Epithelial cell of esophagus (primary cell): Measurements from ENCODE around the gene SLC22A23.

Experiments used
- DNase-seq: peaks from one replicate; pipeline ENCODE4 v3.0.0; 2010; ENCODE audit warnings: low read depth
- H3K4me3 ChIP-seq: 2 replicates; pipeline ENCODE4 v1.5.1; 2011; ENCODE audit warnings: mild to moderate bottlenecking, low read length, control low read depth
- TF ChIP-seq, protein P1 (sequence below): IDR thresholded peaks from 2 replicates; pipeline ENCODE4 v1.5.1; 2011; ENCODE audit warnings: low read depth, mild to moderate bottlenecking, low read length, control low read depth, inconsistent platforms; ENCODE audit not compliant: insufficient read depth; ENCODE audit errors: missing control alignments

SLC22A23 gene

GRCh38 chr6:3267162-3267561, 189.7 kb downstream of the SLC22A23 start:
- TF ChIP-seq, protein P1, sequence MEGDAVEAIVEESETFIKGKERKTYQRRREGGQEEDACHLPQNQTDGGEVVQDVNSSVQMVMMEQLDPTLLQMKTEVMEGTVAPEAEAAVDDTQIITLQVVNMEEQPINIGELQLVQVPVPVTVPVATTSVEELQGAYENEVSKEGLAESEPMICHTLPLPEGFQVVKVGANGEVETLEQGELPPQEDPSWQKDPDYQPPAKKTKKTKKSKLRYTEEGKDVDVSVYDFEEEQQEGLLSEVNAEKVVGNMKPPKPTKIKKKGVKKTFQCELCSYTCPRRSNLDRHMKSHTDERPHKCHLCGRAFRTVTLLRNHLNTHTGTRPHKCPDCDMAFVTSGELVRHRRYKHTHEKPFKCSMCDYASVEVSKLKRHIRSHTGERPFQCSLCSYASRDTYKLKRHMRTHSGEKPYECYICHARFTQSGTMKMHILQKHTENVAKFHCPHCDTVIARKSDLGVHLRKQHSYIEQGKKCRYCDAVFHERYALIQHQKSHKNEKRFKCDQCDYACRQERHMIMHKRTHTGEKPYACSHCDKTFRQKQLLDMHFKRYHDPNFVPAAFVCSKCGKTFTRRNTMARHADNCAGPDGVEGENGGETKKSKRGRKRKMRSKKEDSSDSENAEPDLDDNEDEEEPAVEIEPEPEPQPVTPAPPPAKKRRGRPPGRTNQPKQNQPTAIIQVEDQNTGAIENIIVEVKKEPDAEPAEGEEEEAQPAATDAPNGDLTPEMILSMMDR = no peak
- no peak overlapping the region for H3K4me3 ChIP-seq
- DNase-seq = peak; percentile 22

DNA sequence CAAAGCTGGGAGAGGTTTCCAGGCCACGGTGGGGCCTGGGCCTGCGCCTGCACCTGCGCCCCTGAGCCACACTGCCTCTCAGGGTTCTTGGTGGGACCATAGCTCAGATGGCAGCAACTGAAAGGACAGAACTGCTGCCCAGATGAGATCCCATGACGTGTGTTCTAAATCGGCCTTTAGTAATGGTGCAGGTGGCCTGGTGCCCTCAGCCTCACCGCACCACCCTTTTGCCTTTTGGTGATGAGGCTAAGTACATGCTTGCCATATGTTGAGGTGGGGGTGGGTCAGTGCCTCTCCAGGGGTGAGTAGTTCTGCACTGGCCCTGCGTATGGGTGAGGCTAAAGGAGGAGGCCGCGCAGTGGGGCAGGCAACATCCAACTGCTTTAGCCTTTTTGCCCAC, 190.7 kb downstream of the SLC22A23 start:
- TF ChIP-seq, protein P1 = no peak
- no peak overlapping the region for H3K4me3 ChIP-seq
- no peak for DNase-seq

DNA sequence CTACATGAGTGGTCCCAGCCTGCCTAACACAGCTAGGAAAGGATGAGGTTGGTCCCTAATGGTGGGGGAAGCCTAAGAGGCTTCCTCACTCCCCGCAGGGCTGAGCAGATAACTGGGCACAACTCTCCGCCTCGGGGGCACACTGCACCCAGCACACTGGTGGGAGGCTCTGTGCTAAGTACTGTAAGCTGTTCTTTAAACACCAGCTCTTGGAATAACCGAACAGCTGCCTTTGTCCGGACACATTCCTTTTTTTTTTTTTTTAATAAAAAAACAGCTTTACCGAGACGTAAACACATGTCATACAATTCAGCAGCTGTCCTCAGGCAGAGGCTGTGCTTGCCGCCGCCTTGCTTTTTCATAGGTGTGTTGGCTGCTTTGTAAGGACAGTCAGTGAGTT, 191.2 kb downstream of the SLC22A23 start:
- no peak for DNase-seq

GRCh38 chr6:3264356-3264755, 192.5 kb downstream of the SLC22A23 start:
- TF ChIP-seq, protein P1 = no peak
- no peak overlapping the region for H3K4me3 ChIP-seq
- DNase-seq = no peak

More for the DNA sequence above, 191.2 kb downstream of the SLC22A23 start:
- TF ChIP-seq, protein P1 = no peak
- H3K4me3 ChIP-seq = no peak overlapping the region

DNA sequence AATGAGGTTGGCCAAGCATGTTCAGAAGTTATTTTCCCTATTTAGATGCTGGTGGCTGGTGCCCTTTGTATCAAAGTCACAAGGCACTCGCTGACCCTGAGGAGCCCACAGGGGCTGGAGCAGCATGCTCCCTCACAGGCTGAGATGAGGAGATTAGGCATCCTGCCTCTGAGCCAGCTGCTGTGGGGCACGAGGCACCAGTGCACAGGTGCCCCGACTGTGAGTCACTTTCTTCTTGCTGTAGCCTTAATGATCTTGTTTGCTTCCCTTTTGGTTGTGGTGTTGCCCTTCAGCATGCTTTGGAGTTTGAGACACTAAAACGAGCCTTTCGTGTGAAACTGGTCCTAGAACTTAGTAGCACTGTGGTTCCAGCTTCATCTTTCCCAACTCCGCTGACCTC, 193.8 kb downstream of the SLC22A23 start:
- no peak overlapping the region for H3K4me3 ChIP-seq
- TF ChIP-seq, protein P1 = no peak
- no peak for DNase-seq

GRCh38 chr6:3261921-3262320, 194.9 kb downstream of the SLC22A23 start:
- H3K4me3 ChIP-seq = no peak overlapping the region
- TF ChIP-seq, protein P1 = no peak
- no peak for DNase-seq

DNA sequence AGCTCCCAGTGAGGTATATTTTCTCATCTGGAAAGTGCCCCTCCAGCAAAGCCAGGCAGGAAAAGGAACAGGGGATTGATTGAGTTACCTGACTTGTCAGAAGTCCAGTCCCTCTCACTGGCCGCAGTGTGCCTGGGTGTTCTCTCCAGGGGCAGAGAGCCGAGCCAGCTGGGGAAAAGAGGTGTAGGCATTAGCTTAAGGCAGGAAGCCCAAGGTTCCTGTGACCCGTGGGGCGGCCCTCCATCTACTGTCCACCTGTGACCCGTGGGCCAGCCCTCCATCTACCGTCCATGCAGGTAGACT, 195.4 kb downstream of the SLC22A23 start:
- TF ChIP-seq, protein P1 = no peak
- DNase-seq = no peak
- no peak overlapping the region for H3K4me3 ChIP-seq
